ENCODE results near the gene SMKR1. TPM values are rescaled to one million over a fixed set of nuclear protein-coding genes. Genes with fewer than 3 reads are reported as not detected.

SMKR1 gene
- polyA plus RNA-seq, 3 donors, result not detected

DNA sequence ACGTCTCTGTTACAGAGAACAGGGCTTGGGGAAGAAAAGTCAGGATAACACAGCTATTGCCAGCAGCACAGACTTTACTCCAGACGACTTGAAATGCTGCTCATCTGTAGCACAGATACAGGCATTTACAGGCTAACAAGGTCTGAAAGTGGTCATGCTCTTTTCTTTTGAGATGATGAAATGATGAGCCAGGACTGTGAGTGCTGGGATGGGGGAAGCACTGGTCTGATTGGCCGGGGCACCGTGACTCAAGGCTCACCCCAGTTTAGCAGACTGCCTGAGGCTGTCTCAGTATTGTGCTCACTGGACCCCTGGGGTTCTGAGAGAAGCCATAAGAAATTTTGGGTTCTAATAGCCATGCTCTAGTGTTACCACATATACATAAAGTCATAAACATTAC, 12.4 kb downstream of the SMKR1 start:
- Mint-ChIP-seq H3K27ac (peak overlapping the region in 1 of 7 donors; percentile 15), H3K9me3 (peaks cover 0 to 4% (median 2%) of the 10 kb centered on the region in 7 donors), H3K36me3 (no peaks in the 10 kb centered on the region), H3K27me3 (ENCODE audit: low read depth in 3 of 3) (peaks cover 3 to 7% (median 6%) of the 10 kb centered on the region in 3 donors), H3K4me3 (no peak overlapping the region), H3K4me1 (no peaks in the 10 kb centered on the region)
- no peaks in the 10 kb centered on the region for H4K20me1 ChIP-seq (ENCODE audit: insufficient read depth, low read length)
- no peaks in the 10 kb centered on the region for H3K27me3 ChIP-seq (ENCODE audit: control insufficient read depth in 2 of 2, insufficient read depth in 2 of 2, low read length in 2 of 2)
- no peak overlapping the region for H3K9ac ChIP-seq (ENCODE audit: insufficient read depth, low read length, poor library complexity, severe bottlenecking)
- no peaks in the 10 kb centered on the region for H3K36me3 ChIP-seq (replicated peaks in 1 of 2; ENCODE audit: control insufficient read depth in 1 of 2, insufficient read depth in 2 of 2, low read length in 2 of 2)
- WGBS (ENCODE audit: insufficient coverage), result 88% methylated on average over 2 of the region's 4 CpGs
- H3K4me1 ChIP-seq (ENCODE audit: control insufficient read depth in 1 of 2, insufficient read depth in 2 of 2, low read length in 2 of 2), result no peaks in the 10 kb centered on the region
- H3K27ac ChIP-seq (ENCODE audit: low read depth in 1 of 2, low read length in 2 of 2), result no peak overlapping the region
- TF ChIP-seq, protein P1, sequence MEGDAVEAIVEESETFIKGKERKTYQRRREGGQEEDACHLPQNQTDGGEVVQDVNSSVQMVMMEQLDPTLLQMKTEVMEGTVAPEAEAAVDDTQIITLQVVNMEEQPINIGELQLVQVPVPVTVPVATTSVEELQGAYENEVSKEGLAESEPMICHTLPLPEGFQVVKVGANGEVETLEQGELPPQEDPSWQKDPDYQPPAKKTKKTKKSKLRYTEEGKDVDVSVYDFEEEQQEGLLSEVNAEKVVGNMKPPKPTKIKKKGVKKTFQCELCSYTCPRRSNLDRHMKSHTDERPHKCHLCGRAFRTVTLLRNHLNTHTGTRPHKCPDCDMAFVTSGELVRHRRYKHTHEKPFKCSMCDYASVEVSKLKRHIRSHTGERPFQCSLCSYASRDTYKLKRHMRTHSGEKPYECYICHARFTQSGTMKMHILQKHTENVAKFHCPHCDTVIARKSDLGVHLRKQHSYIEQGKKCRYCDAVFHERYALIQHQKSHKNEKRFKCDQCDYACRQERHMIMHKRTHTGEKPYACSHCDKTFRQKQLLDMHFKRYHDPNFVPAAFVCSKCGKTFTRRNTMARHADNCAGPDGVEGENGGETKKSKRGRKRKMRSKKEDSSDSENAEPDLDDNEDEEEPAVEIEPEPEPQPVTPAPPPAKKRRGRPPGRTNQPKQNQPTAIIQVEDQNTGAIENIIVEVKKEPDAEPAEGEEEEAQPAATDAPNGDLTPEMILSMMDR (IDR thresholded peaks at IDR 0.05), result no peak
- intact Hi-C loops (cut with micrococcal nuclease), result no loop called here
- H3K4me3 ChIP-seq (replicated peaks in 1 of 3; ENCODE audit: low read depth in 2 of 3, low read length in 3 of 3), result no peak overlapping the region
- H3K79me2 ChIP-seq (ENCODE audit: insufficient read depth, low read length), result no peaks in the 10 kb centered on the region
- no peak overlapping the region for H3K4me2 ChIP-seq (replicated peaks; ENCODE audit: extremely low read depth, low read length, poor library complexity, severe bottlenecking)
- H3K9me3 ChIP-seq (replicated peaks in 1 of 2; ENCODE audit: control insufficient read depth in 1 of 2, insufficient read depth in 1 of 2, low read length in 2 of 2), result no peaks in the 10 kb centered on the region
- no peak for DNase-seq
- H2AFZ ChIP-seq (ENCODE audit: insufficient read depth, low read depth, low read length, poor library complexity, severe bottlenecking), result no peak overlapping the region

DNA sequence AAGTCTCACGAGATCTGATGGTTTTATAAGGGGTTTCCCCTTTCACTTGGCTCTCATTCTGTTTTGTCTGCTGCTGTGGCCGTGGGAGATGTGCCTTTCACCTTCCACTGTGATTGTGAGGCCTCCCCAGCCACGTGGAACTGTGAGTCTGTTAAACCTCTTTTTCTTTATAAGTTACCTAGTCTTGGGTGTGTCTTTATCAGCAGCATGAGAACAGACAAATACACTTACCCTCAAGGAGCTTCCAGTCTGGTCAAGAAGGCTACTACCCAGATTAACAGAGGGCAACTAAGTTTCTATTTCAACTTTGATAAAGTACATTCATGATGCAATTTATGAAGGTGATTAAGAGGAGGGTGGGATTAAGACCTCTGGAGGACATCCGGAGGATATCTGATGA, 13.1 kb downstream of the SMKR1 start:
- no peaks in the 10 kb centered on the region for H3K36me3 Mint-ChIP-seq
- H3K4me3 ChIP-seq (replicated peaks in 1 of 3; ENCODE audit: low read depth in 2 of 3, low read length in 3 of 3), result no peak overlapping the region
- TF ChIP-seq, protein P1 (IDR thresholded peaks at IDR 0.05), result no peak
- no peaks in the 10 kb centered on the region for H3K9me3 ChIP-seq (replicated peaks in 1 of 2; ENCODE audit: control insufficient read depth in 1 of 2, insufficient read depth in 1 of 2, low read length in 2 of 2)
- H3K4me2 ChIP-seq (replicated peaks; ENCODE audit: extremely low read depth, low read length, poor library complexity, severe bottlenecking), result no peak overlapping the region
- H3K9me3 Mint-ChIP-seq, result peaks cover 0 to 4% (median 2%) of the 10 kb centered on the region in 7 donors
- no peak overlapping the region for H3K27ac ChIP-seq (ENCODE audit: low read depth in 1 of 2, low read length in 2 of 2)
- WGBS (ENCODE audit: insufficient coverage), result 86% methylated on average over 1 of the region's 4 CpGs
- H3K79me2 ChIP-seq (ENCODE audit: insufficient read depth, low read length), result no peaks in the 10 kb centered on the region
- H2AFZ ChIP-seq (ENCODE audit: insufficient read depth, low read depth, low read length, poor library complexity, severe bottlenecking), result no peak overlapping the region
- H4K20me1 ChIP-seq (ENCODE audit: insufficient read depth, low read length), result no peaks in the 10 kb centered on the region
- H3K27me3 Mint-ChIP-seq (ENCODE audit: low read depth in 3 of 3), result peaks cover 3 to 10% (median 7%) of the 10 kb centered on the region in 3 donors
- H3K27ac Mint-ChIP-seq, result no peak overlapping the region
- no peaks in the 10 kb centered on the region for H3K27me3 ChIP-seq (ENCODE audit: control insufficient read depth in 2 of 2, insufficient read depth in 2 of 2, low read length in 2 of 2)
- DNase-seq, result no peak
- H3K4me3 Mint-ChIP-seq, result no peak overlapping the region
- no peaks in the 10 kb centered on the region for H3K4me1 ChIP-seq (ENCODE audit: control insufficient read depth in 1 of 2, insufficient read depth in 2 of 2, low read length in 2 of 2)
- intact Hi-C loops (cut with micrococcal nuclease), result no loop called here
- H3K4me1 Mint-ChIP-seq, result no peaks in the 10 kb centered on the region
- H3K36me3 ChIP-seq (replicated peaks in 1 of 2; ENCODE audit: control insufficient read depth in 1 of 2, insufficient read depth in 2 of 2, low read length in 2 of 2), result no peaks in the 10 kb centered on the region
- H3K9ac ChIP-seq (ENCODE audit: insufficient read depth, low read length, poor library complexity, severe bottlenecking), result no peak overlapping the region
